Stimulated activated naive CD4-positive, alpha-beta T cell (primary cell): ENCODE data around the gene APOF.
"Not testable (repeated sequence)": the region's sequence is repeated elsewhere in the genome, so short reads cannot be mapped to it uniquely, and the experiment has no call there.

Source experiments
- DNase-seq, 6 experiments: peaks; one replicate each; lab custom pipeline; 2025; lab: John Stamatoyannopoulos, UW

Gene APOF

GRCh38 chr12:56373515-56373914, 10.9 kb upstream of the APOF start:
- no peak for DNase-seq

- DNase-seq, result no peak
Observed at GRCh38 chr12:56366948-56367347, 4.3 kb upstream of the APOF start.

- DNase-seq, result no peak
Observed at GRCh38 chr12:56361487-56362129, 1.0 kb downstream of the APOF start.

GRCh38 chr12:56359851-56360767, 2.5 kb downstream of the APOF start, which contains the start of gene STAT2:
Gene STAT2, minus strand, starts transcription at chr12:56360107. Its CDS starts 3,536 bp downstream, at chr12:56356571.
- DNase-seq, result peak; percentile 96 to 100 (median 98)

- no peak for DNase-seq
Observed at GRCh38 chr12:56358836-56359532, 3.7 kb downstream of the APOF start.

- DNase-seq, result no peak
Observed at GRCh38 chr12:56351325-56351724, 11.3 kb downstream of the APOF start.

- no peak for DNase-seq
Observed at GRCh38 chr12:56350662-56351061, 12.0 kb downstream of the APOF start.

GRCh38 chr12:56348776-56349175, 13.9 kb downstream of the APOF start:
- no peak for DNase-seq

GRCh38 chr12:56347255-56347654, 15.4 kb downstream of the APOF start:
- DNase-seq, result not testable (repeated sequence)

- no peak for DNase-seq
Observed at GRCh38 chr12:56346675-56347074, 16.0 kb downstream of the APOF start.

GRCh38 chr12:56342290-56342689, 20.4 kb downstream of the APOF start:
- not testable (repeated sequence) for DNase-seq

GRCh38 chr12:56341616-56342015, 21.0 kb downstream of the APOF start:
- DNase-seq, result no peak

GRCh38 chr12:56339158-56339422, 23.6 kb downstream of the APOF start:
- DNase-seq, result no peak

GRCh38 chr12:56338308-56339157, 24.1 kb downstream of the APOF start, which contains the start of gene IL23A:
Gene IL23A, plus strand, starts transcription at chr12:56338884. Its CDS starts 161 bp downstream, at chr12:56339045.
- DNase-seq, result peak; percentile 72 to 86 (median 81)

GRCh38 chr12:56337753-56338251, 24.9 kb downstream of the APOF start:
- DNase-seq, result no peak

- no peak for DNase-seq
Observed at GRCh38 chr12:56336361-56337167, 26.1 kb downstream of the APOF start.

GRCh38 chr12:56335527-56335926, 27.1 kb downstream of the APOF start:
- not testable (repeated sequence) for DNase-seq

GRCh38 chr12:56334490-56334793, 28.2 kb downstream of the APOF start:
- peak in 1 of 6 experiments; percentile 29 for DNase-seq

GRCh38 chr12:56333679-56334489, 28.8 kb downstream of the APOF start, which contains the start of gene PAN2:
Gene PAN2, minus strand, starts transcription at chr12:56334000. Its CDS starts 906 bp downstream, at chr12:56333094.
- peak; percentile 87 to 92 (median 90) for DNase-seq

GRCh38 chr12:56333197-56333678, 29.4 kb downstream of the APOF start:
- no peak for DNase-seq
